RWPE2 (cell line): Measurements from ENCODE around the gene CAV1.

Source experiments
- ATAC-seq: fragments of 200-7000 bp; cut with Tn5 transposase; 3 replicates; pipeline ENCODE4 v1.9.1; 2021; ENCODE audit warnings: low read depth
- DNase-seq: peaks from one replicate; pipeline ENCODE4 v3.0.0-alpha.2; 2020; ENCODE audit warnings: low spot score
- H3K27ac ChIP-seq: fragments of 450-650 bp; 2 replicates; pipeline ENCODE4 v1.5.1; 2017; ENCODE audit warnings: mild to moderate bottlenecking; ENCODE audit not compliant: poor library complexity, severe bottlenecking
- H3K27me3 ChIP-seq: fragments of 250-450 bp; sonication (Bioruptor Pico); 2 replicates; pipeline ENCODE4 v1.5.1; 2021; ENCODE audit warnings: mild to moderate bottlenecking, moderate library complexity; ENCODE audit not compliant: insufficient read depth, poor library complexity, severe bottlenecking
- H3K36me3 ChIP-seq: fragments of 250-450 bp; sonication (Bioruptor Pico); 2 replicates; pipeline ENCODE4 v1.5.1; 2020; ENCODE audit warnings: low read depth, mild to moderate bottlenecking, moderate library complexity
- H3K4me1 ChIP-seq: fragments of 250-450 bp; sonication (Bioruptor Pico); 2 replicates; pipeline ENCODE4 v1.5.1; 2021; ENCODE audit warnings: mild to moderate bottlenecking, moderate library complexity; ENCODE audit not compliant: insufficient read depth, poor library complexity, severe bottlenecking
- H3K4me3 ChIP-seq: fragments of 250-450 bp; sonication (Bioruptor Pico); 2 replicates; pipeline ENCODE4 v1.5.1; 2021; ENCODE audit warnings: mild to moderate bottlenecking, moderate library complexity; ENCODE audit not compliant: severe bottlenecking
- H3K9me3 ChIP-seq: fragments of 250-450 bp; sonication (Bioruptor Pico); 2 replicates; pipeline ENCODE4 v1.5.1; 2021; ENCODE audit warnings: mild to moderate bottlenecking, moderate library complexity; ENCODE audit not compliant: severe bottlenecking
- TF ChIP-seq, protein P1 (sequence below): fragments of 450-650 bp; IDR thresholded peaks from one replicate; pipeline ENCODE4 v1.5.1; 2017; ENCODE audit warnings: mild to moderate bottlenecking, moderate library complexity; ENCODE audit not compliant: poor library complexity, severe bottlenecking

Gene CAV1

DNA sequence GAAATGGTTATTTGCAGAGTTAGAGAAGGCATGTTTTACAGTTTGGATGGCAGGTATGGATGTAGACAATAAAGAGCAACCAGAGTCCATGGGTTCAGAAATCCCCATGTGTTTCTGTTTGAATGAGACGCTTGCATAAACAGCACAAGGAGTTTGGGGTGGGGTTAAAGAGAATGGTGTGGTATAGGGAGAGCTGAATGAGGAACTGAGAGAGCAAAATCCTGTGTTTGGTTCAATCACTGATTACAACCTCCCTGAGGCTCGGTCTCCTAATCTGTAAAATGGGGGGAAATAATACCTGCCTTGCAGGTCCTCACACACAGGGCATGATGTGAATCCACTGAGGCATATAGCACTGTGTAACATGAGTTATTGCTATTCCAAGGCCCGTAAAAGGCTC, 23.7 kb downstream of the CAV1 start:
- DNase-seq = no peak
- Histone ChIP-seq H3K9me3 (no peaks in the 10 kb centered on the region), H3K27me3 (no peaks in the 10 kb centered on the region), H3K4me3 (no peak overlapping the region), H3K36me3 (peaks cover 99% of the 10 kb centered on the region), H3K27ac (peak overlapping the region; percentile 34), H3K4me1 (peaks cover 20% of the 10 kb centered on the region)
- ATAC-seq = no peak
- TF ChIP-seq, protein P1, sequence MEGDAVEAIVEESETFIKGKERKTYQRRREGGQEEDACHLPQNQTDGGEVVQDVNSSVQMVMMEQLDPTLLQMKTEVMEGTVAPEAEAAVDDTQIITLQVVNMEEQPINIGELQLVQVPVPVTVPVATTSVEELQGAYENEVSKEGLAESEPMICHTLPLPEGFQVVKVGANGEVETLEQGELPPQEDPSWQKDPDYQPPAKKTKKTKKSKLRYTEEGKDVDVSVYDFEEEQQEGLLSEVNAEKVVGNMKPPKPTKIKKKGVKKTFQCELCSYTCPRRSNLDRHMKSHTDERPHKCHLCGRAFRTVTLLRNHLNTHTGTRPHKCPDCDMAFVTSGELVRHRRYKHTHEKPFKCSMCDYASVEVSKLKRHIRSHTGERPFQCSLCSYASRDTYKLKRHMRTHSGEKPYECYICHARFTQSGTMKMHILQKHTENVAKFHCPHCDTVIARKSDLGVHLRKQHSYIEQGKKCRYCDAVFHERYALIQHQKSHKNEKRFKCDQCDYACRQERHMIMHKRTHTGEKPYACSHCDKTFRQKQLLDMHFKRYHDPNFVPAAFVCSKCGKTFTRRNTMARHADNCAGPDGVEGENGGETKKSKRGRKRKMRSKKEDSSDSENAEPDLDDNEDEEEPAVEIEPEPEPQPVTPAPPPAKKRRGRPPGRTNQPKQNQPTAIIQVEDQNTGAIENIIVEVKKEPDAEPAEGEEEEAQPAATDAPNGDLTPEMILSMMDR = no peak

DNA sequence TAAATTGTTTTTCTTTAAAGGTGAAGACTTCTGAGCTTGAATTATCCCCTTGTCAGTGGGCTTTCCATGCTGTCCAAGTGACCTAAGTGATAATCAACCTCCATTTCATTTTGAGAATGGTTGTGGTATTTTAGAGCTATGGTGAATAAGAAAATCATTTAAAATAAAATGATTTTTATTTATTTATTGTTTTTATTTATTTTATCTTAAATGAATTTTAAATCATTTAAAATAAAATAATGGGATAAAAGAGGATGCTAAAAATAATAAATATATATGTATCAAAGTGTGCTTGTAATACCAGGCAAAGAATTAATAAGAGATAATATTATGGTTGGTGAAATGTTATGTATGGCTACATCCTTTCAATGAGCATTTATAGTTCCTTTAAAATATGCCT, 24.5 kb downstream of the CAV1 start:
- TF ChIP-seq, protein P1 = no peak
- H3K9me3 ChIP-seq = no peaks in the 10 kb centered on the region
- H3K27ac ChIP-seq = peak overlapping the region; percentile 34
- H3K4me3 ChIP-seq = no peak overlapping the region
- H3K4me1 ChIP-seq = peaks cover 24% of the 10 kb centered on the region
- no peaks in the 10 kb centered on the region for H3K27me3 ChIP-seq
- peaks cover 99% of the 10 kb centered on the region for H3K36me3 ChIP-seq
- no peak for ATAC-seq
- DNase-seq = no peak

DNA sequence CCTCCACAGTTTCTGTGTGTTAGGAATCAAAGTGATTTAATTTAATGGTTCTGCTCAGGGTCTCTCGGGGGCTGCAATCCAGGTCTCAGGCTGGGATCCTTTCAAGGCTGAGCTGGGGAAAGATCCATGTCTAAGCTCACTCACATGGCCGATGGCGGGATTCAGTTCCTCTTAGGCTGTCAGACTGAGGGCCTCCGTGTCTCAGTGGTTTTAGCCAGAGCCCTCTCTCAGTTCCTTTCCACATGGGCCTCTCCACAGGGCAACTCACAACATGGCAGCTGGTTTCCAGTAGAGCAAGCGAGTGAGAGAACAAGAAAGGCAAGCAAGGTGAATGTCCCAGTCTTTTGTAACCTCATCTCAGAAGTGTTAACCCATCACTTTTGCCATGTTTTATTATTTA, 26.9 kb downstream of the CAV1 start:
- Histone ChIP-seq H3K27me3 (no peaks in the 10 kb centered on the region), H3K27ac (peak overlapping the region; percentile 34), H3K9me3 (no peaks in the 10 kb centered on the region), H3K36me3 (peaks cover 96% of the 10 kb centered on the region), H3K4me3 (no peak overlapping the region), H3K4me1 (peaks cover 26% of the 10 kb centered on the region)
- TF ChIP-seq, protein P1 = no peak
- DNase-seq = no peak
- no peak for ATAC-seq

DNA sequence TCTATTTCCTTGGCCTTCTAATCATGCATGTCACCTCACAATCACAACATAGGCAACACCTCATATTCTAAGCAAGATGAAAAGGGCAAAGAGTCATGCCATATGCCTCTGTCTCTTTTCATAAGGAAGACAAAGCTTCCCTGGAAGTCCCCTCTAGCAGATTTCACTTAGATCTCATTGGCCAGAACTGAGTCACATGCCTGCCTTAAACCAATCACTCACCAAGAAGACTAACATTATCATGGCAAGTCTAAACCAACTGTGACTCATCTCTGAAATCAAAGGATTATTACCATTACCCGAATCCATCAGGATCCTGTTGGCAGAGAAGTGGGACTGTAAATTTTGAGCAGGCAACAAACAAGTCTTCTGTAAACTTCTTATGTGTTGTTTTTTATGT, 27.8 kb downstream of the CAV1 start:
- TF ChIP-seq, protein P1 = no peak
- ATAC-seq (peak; percentile 73), DNase-seq (no peak)
- no peaks in the 10 kb centered on the region for H3K9me3 ChIP-seq
- no peaks in the 10 kb centered on the region for H3K27me3 ChIP-seq
- peak overlapping the region; percentile 34 for H3K27ac ChIP-seq
- H3K4me1 ChIP-seq = peaks cover 26% of the 10 kb centered on the region
- no peak overlapping the region for H3K4me3 ChIP-seq
- H3K36me3 ChIP-seq = peaks cover 96% of the 10 kb centered on the region

DNA sequence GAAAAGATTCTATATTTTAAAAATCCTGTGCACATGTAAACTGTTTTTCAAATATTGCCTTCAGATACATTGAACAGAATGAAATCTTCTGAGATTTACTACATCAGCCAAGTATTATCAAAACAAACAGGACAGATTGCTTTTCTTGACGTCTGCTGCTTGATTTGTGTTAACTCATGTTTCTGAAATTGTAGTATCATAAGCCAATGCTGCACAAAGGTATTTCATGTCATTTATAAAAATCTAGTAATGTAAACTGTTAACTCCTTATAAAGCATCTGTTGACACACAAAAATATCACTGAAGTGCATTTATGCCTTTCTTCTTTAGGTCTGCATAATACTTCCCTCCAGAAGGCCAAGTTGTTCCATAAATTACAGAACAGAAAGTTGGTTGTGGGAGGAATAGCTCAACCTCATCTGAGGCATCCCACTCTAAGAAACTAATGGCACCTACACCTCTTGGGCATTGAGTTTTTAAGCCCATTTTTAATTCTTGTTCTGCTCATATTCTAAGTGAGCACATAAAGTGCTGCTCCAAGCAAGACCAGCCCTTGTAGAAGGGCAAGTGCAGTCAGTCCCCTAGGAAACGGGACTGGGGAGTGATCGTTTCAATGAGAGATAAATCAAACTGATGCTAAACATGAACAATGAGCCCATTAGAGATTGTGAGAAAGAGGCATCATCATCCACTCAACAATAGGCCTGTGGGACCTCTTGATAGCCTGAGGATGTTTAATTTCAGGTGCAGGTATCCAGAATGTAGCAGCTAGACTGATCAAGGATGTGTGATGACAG, 28.5 kb downstream of the CAV1 start:
- TF ChIP-seq, protein P1 = no peak
- DNase-seq (no peak), ATAC-seq (no peak)
- Histone ChIP-seq H3K4me3 (no peak overlapping the region), H3K27ac (peak overlapping the region; percentile 34), H3K36me3 (peaks cover 96% of the 10 kb centered on the region), H3K9me3 (no peaks in the 10 kb centered on the region), H3K4me1 (peaks cover 26% of the 10 kb centered on the region), H3K27me3 (no peaks in the 10 kb centered on the region)
